Measurements from ENCODE around the gene SPRR5.

DNA sequence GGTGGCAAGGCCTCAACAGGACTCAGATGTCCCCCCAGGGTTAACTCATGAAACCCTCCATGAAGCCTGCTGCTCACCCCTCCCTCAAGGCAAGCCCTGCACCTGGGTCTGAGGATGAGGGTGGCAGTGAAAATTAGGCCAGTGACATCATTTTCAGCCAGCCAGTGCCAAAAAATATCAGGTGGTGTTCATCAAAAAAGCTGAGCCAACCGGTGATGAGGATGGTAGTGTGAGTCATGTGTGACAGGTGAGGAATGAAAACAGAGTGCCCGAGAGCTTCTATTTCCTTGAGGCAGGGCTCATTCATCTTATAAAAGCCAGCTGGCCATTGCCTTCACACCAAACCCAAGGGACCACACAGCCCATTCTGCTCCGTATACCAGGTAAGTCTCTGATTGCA lies 36.7 kb downstream of the SPRR5 start, which contains the start of gene SPRR1A:
- no peak for TF ChIP-seq EGR1 (IDR thresholded peaks at IDR 0.05; ENCODE audit: low read depth in 2 of 2)
- TF ChIP-seq RAD21 (IDR thresholded peaks at IDR 0.05): no peak
- TF ChIP-seq, protein P1, sequence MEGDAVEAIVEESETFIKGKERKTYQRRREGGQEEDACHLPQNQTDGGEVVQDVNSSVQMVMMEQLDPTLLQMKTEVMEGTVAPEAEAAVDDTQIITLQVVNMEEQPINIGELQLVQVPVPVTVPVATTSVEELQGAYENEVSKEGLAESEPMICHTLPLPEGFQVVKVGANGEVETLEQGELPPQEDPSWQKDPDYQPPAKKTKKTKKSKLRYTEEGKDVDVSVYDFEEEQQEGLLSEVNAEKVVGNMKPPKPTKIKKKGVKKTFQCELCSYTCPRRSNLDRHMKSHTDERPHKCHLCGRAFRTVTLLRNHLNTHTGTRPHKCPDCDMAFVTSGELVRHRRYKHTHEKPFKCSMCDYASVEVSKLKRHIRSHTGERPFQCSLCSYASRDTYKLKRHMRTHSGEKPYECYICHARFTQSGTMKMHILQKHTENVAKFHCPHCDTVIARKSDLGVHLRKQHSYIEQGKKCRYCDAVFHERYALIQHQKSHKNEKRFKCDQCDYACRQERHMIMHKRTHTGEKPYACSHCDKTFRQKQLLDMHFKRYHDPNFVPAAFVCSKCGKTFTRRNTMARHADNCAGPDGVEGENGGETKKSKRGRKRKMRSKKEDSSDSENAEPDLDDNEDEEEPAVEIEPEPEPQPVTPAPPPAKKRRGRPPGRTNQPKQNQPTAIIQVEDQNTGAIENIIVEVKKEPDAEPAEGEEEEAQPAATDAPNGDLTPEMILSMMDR (IDR thresholded peaks at IDR 0.05; ENCODE audit: low read depth, low read length, missing input control): no peak
- TF ChIP-seq TAF1 (conservative IDR thresholded peaks at IDR 0.05): no peak
- TF ChIP-seq YY1 (IDR thresholded peaks at IDR 0.05): no peak
- no peak for TF ChIP-seq SP1 (IDR thresholded peaks at IDR 0.05)
- TF ChIP-seq, protein P2, sequence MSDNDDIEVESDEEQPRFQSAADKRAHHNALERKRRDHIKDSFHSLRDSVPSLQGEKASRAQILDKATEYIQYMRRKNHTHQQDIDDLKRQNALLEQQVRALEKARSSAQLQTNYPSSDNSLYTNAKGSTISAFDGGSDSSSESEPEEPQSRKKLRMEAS (IDR thresholded peaks at IDR 0.05): no peak
- TF ChIP-seq GABPA (IDR thresholded peaks at IDR 0.05 in 1 of 2, conservative IDR thresholded peaks at IDR 0.05 in 1 of 2): no peak
- TF ChIP-seq, protein P3, sequence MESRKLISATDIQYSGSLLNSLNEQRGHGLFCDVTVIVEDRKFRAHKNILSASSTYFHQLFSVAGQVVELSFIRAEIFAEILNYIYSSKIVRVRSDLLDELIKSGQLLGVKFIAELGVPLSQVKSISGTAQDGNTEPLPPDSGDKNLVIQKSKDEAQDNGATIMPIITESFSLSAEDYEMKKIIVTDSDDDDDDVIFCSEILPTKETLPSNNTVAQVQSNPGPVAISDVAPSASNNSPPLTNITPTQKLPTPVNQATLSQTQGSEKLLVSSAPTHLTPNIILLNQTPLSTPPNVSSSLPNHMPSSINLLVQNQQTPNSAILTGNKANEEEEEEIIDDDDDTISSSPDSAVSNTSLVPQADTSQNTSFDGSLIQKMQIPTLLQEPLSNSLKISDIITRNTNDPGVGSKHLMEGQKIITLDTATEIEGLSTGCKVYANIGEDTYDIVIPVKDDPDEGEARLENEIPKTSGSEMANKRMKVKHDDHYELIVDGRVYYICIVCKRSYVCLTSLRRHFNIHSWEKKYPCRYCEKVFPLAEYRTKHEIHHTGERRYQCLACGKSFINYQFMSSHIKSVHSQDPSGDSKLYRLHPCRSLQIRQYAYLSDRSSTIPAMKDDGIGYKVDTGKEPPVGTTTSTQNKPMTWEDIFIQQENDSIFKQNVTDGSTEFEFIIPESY (IDR thresholded peaks at IDR 0.05): no peak
- TF ChIP-seq FOXA1 (IDR thresholded peaks at IDR 0.05): no peak
- TF ChIP-seq JUND (IDR thresholded peaks at IDR 0.05): no peak
- no peak for TF ChIP-seq RXRA (IDR thresholded peaks at IDR 0.05)

Measured in liver (tissue), 3 donors.